Sigmoid colon (tissue), 4 donors: ENCODE results near the gene ZNF462.

ENCODE experiments used
- CTCF ChIP-seq, 4 experiments: fragments of 450-650 bp in 3 of 4; fragments of 200-600 bp in 1 of 4; IDR thresholded peaks; one replicate each; pipeline ENCODE4 v1.5.1; 2016 to 2019; ENCODE audit warnings: antibody characterized with exemption in 4 of 4, mild to moderate bottlenecking in 3 of 4, moderate library complexity in 2 of 4
- EP300 ChIP-seq, 4 donors: sonication (generic); formaldehyde crosslinking; IDR thresholded peaks; one replicate each; pipeline ENCODE4 v1.6.1; 2017; ENCODE audit warnings: antibody characterized with exemption in 4 of 4
- POLR2A ChIP-seq, 2 donors: fragments of 450-650 bp; IDR thresholded peaks; one replicate each; pipeline ENCODE4 v1.6.1; 2016; ENCODE audit warnings: antibody characterized with exemption in 2 of 2, mild to moderate bottlenecking in 2 of 2, moderate library complexity in 2 of 2
- POLR2AphosphoS5 ChIP-seq, 4 donors: sonication (generic); formaldehyde crosslinking; IDR thresholded peaks; one replicate each; pipeline ENCODE4 v1.6.1; 2017; ENCODE audit warnings: antibody characterized with exemption in 4 of 4

DNA sequence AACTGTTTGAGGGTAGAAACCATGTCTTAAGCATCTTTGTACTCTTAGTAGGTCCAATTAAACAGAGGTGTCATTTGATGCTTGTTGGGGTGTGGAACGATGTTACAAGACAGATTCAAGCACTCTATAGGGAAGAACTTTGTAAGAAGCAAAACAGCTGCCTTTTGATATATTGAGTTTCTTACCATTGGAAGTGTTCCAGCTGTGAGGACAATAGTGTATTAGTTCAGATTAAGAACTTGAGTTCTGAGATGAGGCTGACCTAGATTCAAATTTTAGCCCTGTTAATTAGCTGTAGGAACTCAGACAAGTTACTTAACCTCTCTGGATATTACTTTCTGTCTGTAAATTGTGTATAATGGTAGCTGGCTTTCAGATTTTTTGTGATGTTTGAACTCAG lies 19.6 kb upstream of the ZNF462 start:
- TF ChIP-seq CTCF (IDR thresholded peaks at IDR 0.05) = no peak
- no peak for TF ChIP-seq POLR2A (IDR thresholded peaks at IDR 0.05)
- no peak for TF ChIP-seq POLR2AphosphoS5 (IDR thresholded peaks at IDR 0.05)
- TF ChIP-seq EP300 (IDR thresholded peaks at IDR 0.05) = no peak
